Fibroblast of pulmonary artery (primary cell): Measurements from ENCODE around the gene CAMTA1.

ENCODE experiments used
- DNase-seq: peaks from one replicate; pipeline ENCODE4 v3.0.0-alpha.2; 2010; ENCODE audit warnings: low read depth
- H3K4me3 ChIP-seq: replicated peaks from 2 replicates; pipeline ENCODE4 v1.5.1; 2011; ENCODE audit warnings: low read depth, mild to moderate bottlenecking, control low read depth, low read length, moderate library complexity
- CTCF ChIP-seq: IDR thresholded peaks from 2 replicates; pipeline ENCODE4 v1.5.1; 2011; ENCODE audit warnings: mild to moderate bottlenecking, control low read depth, low read length, inconsistent platforms; ENCODE audit errors: missing control alignments

The CAMTA1 gene

DNA sequence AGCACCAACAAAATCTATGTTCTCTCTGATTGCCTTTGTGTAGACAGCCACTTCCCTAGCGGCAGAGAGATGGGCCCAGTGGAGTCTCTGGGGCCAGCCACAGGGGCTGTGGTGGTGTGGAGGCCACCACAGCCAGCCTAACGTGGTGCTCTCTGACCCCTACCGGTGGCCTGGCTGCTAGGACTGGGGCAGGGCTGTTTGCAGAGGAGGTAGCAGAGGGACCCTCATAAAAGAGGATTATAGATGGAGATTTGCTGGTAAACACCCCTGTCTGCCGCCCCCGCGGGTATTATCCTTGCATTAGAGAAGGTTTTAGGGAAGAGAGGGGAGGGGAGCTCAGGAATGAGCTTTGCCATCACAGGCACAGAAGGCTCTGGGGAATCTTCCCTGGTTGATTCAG, 675.6 kb downstream of the CAMTA1 start:
- no peak for DNase-seq
- H3K4me3 ChIP-seq: no peak overlapping the region
- no peak for TF ChIP-seq CTCF

DNA sequence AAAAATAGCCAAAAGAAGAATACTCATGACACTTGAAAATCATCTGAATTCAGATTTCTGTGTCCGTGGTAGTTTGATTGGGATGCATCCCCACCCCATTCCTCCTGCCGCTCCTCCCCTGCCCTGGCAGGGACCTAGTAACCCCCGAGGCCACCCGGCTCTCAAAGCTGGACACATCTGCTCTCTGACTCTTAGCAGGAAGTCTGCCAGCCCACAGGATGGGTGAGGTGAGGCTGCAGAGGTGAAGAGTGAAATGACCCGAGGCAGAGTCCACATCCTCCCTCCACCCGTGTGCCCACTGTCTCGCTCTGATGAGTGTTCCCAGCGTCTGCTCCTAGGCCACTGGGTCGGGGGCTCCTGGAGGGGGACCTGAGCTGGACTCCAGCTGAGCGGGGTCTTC, 677.4 kb downstream of the CAMTA1 start:
- no peak for TF ChIP-seq CTCF
- DNase-seq: no peak
- H3K4me3 ChIP-seq: no peak overlapping the region

- H3K4me3 ChIP-seq: no peak overlapping the region
- no peak for DNase-seq
- TF ChIP-seq CTCF: no peak
Observed at GRCh38 chr1:7463526-7463925, 678.3 kb downstream of the CAMTA1 start.

DNA sequence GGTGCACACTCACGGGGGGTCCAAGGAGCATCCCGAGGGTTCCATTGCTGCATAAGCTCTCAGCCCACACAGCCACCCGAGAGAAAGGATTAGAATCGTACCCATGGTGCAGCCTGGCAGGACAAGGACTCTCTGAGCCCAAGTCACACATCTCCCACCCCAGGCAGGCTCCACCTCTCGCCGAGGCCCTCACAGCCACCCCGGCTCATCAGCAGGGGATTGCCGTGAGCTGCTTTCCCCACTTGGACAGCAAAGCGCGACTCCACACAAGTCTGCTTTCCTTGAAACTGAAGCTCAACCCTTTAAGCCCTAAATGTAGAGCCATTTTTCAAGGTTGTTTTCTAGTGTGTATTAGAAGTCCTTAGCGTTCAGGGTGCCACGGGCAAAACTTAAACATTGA, 679.5 kb downstream of the CAMTA1 start:
- H3K4me3 ChIP-seq: no peak overlapping the region
- TF ChIP-seq CTCF: no peak
- DNase-seq: no peak

- no peak for DNase-seq
- no peak overlapping the region for H3K4me3 ChIP-seq
- no peak for TF ChIP-seq CTCF
Observed at GRCh38 chr1:7467476-7468175, 682.4 kb downstream of the CAMTA1 start.

- no peak for TF ChIP-seq CTCF
- DNase-seq: no peak
- H3K4me3 ChIP-seq: no peak overlapping the region
Observed at GRCh38 chr1:7468248-7468647, 683.0 kb downstream of the CAMTA1 start.
